Chondrocyte (in vitro differentiated cells): ENCODE data around the gene SPATA31D3. TPM values are rescaled to one million over a fixed set of nuclear protein-coding genes. Genes with fewer than 3 reads are reported as not detected.

Experiments
- DNase-seq: peaks from one replicate; pipeline ENCODE4 v3.0.0; 2021; ENCODE audit warnings: mixed read lengths, low spot score
- H3K27ac Mint-ChIP-seq: one replicate; pipeline ENCODE4 v1.8.0; 2021; ENCODE audit warnings: mild to moderate bottlenecking, moderate library complexity, mixed read lengths; ENCODE audit not compliant: unreplicated experiment
- H3K27me3 Mint-ChIP-seq: 2 replicates; pipeline ENCODE4 v1.8.0; 2021; ENCODE audit warnings: low read depth, mixed read lengths
- H3K36me3 Mint-ChIP-seq: 2 replicates; pipeline ENCODE4 v1.8.0; 2021; ENCODE audit warnings: low read depth, mixed read lengths
- H3K4me1 Mint-ChIP-seq: 2 replicates; pipeline ENCODE4 v1.8.0; 2021; ENCODE audit warnings: low read depth, mild to moderate bottlenecking, mixed read lengths
- H3K4me3 Mint-ChIP-seq: one replicate; pipeline ENCODE4 v1.8.0; 2021; ENCODE audit warnings: mild to moderate bottlenecking, moderate library complexity, mixed read lengths; ENCODE audit not compliant: unreplicated experiment
- H3K9me3 Mint-ChIP-seq: 2 replicates; pipeline ENCODE4 v1.8.0; 2021; ENCODE audit warnings: low read depth, mixed read lengths
- CTCF ChIP-seq: fragments of 200-600 bp; sonication (generic); IDR thresholded peaks from 2 replicates; pipeline ENCODE4 v1.5.0; 2021; ENCODE audit warnings: antibody characterized with exemption, mild to moderate bottlenecking, moderate library complexity
- total RNA-seq: library from RNA; stranded (reverse); gene quantifications from 3 replicates; pipeline ENCODE4 v1.2.1, GENCODE V29; 2021

Gene SPATA31D3
- total RNA-seq, 1 donor from 2014 or later: not detected

- Mint-ChIP-seq H3K27ac (no peak overlapping the region), H3K4me3 (no peak overlapping the region), H3K4me1 (no peaks in the 10 kb centered on the region), H3K9me3 (peaks cover 10% of the 10 kb centered on the region), H3K27me3 (peaks cover 2% of the 10 kb centered on the region), H3K36me3 (peaks cover 5% of the 10 kb centered on the region)
- TF ChIP-seq CTCF: peak; percentile 8
- no peak for DNase-seq
These were observed 26.7 kb downstream of the SPATA31D3 start for GRCh38 chr9:81969971-81970370.

- DNase-seq: no peak
- no peak for TF ChIP-seq CTCF
- Mint-ChIP-seq H3K9me3 (peaks cover 7% of the 10 kb centered on the region), H3K4me1 (no peaks in the 10 kb centered on the region), H3K4me3 (no peak overlapping the region), H3K27me3 (peaks cover 2% of the 10 kb centered on the region), H3K27ac (no peak overlapping the region), H3K36me3 (peaks cover 2% of the 10 kb centered on the region)
These were observed 28.4 kb downstream of the SPATA31D3 start for GRCh38 chr9:81971727-81972126.

GRCh38 chr9:81974764-81975163 lies 31.5 kb downstream of the SPATA31D3 start:
- no peaks in the 10 kb centered on the region for H3K4me1 Mint-ChIP-seq
- no peak overlapping the region for H3K27ac Mint-ChIP-seq
- no peak for TF ChIP-seq CTCF
- H3K4me3 Mint-ChIP-seq: no peak overlapping the region
- H3K27me3 Mint-ChIP-seq: no peaks in the 10 kb centered on the region
- H3K9me3 Mint-ChIP-seq: peaks cover 7% of the 10 kb centered on the region
- no peak for DNase-seq
- H3K36me3 Mint-ChIP-seq: peaks cover 2% of the 10 kb centered on the region

- H3K4me1 Mint-ChIP-seq: no peaks in the 10 kb centered on the region
- no peaks in the 10 kb centered on the region for H3K27me3 Mint-ChIP-seq
- TF ChIP-seq CTCF: no peak
- no peak overlapping the region for H3K4me3 Mint-ChIP-seq
- no peak for DNase-seq
- H3K36me3 Mint-ChIP-seq: peaks cover 2% of the 10 kb centered on the region
- H3K27ac Mint-ChIP-seq: no peak overlapping the region
- H3K9me3 Mint-ChIP-seq: peaks cover 7% of the 10 kb centered on the region
These were observed 33.1 kb downstream of the SPATA31D3 start for GRCh38 chr9:81976351-81976750.

- no peak for DNase-seq
- Mint-ChIP-seq H3K9me3 (peaks cover 4% of the 10 kb centered on the region), H3K27ac (no peak overlapping the region), H3K27me3 (no peaks in the 10 kb centered on the region), H3K36me3 (peaks cover 2% of the 10 kb centered on the region), H3K4me1 (no peaks in the 10 kb centered on the region), H3K4me3 (no peak overlapping the region)
- TF ChIP-seq CTCF: no peak
These were observed 35.9 kb downstream of the SPATA31D3 start for GRCh38 chr9:81979196-81979595.
